IPS-18c (cell line): ENCODE measurements around the gene SPARCL1.

Experiments used
- H3K4me3 ChIP-seq: 2 replicates; pipeline ENCODE4 v1.7.0; 2013; ENCODE audit warnings: low read depth, mild to moderate bottlenecking, low read length, moderate library complexity; ENCODE audit not compliant: insufficient read depth
- H3K9me3 ChIP-seq: one replicate; pipeline ENCODE4 v1.6.1; 2013; ENCODE audit warnings: mild to moderate bottlenecking, low read length, moderate library complexity; ENCODE audit not compliant: control insufficient read depth, insufficient read depth

SPARCL1 gene

DNA sequence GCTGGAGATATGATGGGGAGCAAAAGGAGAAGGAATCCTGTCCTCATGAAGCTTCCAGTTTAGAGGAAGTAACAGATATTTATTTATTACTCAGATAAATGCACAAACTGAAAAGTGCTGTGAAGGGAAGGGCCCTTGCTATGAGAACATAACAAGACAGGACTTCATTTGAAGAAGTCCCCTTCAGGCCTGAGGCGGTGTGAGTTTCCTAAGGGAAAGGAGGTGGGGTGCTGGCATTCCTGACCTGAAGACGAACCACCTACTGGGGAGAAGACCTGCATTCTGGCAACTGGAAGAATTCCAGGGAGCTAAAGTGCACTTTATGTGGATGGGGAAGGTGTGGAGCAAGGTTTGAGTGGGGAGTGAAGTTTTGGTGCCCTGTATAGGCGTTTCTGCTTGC, 15.9 kb upstream of the SPARCL1 start:
- H3K4me3 ChIP-seq: no peak overlapping the region
- no peaks in the 10 kb centered on the region for H3K9me3 ChIP-seq

GRCh38 chr4:87543835-87544461, 14.8 kb upstream of the SPARCL1 start:
- Histone ChIP-seq H3K4me3 (no peak overlapping the region), H3K9me3 (no peaks in the 10 kb centered on the region)

DNA sequence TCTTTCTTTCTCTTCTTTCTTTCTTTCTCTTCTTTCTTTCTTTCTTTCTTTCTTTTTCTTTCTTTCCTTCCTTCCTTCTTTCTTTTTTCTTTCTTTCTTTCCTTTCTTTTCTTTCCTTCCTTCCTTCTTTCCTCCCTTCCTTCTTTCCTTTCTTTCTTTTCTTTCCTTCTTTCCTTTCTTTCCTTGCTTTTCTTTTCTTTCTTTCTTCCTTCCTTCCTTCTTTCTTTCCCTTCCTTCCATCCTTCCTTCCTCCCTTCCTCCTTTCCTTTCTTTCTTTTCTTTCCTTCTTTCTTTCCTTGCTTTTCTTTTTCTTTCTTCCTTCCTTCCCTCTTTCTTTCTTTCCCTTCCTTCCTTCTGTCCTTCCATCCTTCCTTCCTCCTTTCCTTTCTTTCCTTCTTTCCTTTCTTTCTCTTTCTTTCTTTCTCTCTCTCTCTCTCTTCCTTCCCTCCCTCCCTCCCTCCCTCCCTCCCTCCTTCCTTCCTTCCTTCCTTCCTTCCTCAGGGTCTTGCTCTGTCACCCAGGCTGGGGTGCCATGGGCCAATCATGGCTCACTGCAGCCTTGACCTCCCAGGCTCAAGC, 13.6 kb upstream of the SPARCL1 start:
- H3K4me3 ChIP-seq: no peak overlapping the region
- H3K9me3 ChIP-seq: no peaks in the 10 kb centered on the region

GRCh38 chr4:87541956-87542709, 13.0 kb upstream of the SPARCL1 start:
- H3K9me3 ChIP-seq: no peaks in the 10 kb centered on the region
- no peak overlapping the region for H3K4me3 ChIP-seq

GRCh38 chr4:87541521-87541920, 12.3 kb upstream of the SPARCL1 start:
- Histone ChIP-seq H3K4me3 (no peak overlapping the region), H3K9me3 (no peaks in the 10 kb centered on the region)

DNA sequence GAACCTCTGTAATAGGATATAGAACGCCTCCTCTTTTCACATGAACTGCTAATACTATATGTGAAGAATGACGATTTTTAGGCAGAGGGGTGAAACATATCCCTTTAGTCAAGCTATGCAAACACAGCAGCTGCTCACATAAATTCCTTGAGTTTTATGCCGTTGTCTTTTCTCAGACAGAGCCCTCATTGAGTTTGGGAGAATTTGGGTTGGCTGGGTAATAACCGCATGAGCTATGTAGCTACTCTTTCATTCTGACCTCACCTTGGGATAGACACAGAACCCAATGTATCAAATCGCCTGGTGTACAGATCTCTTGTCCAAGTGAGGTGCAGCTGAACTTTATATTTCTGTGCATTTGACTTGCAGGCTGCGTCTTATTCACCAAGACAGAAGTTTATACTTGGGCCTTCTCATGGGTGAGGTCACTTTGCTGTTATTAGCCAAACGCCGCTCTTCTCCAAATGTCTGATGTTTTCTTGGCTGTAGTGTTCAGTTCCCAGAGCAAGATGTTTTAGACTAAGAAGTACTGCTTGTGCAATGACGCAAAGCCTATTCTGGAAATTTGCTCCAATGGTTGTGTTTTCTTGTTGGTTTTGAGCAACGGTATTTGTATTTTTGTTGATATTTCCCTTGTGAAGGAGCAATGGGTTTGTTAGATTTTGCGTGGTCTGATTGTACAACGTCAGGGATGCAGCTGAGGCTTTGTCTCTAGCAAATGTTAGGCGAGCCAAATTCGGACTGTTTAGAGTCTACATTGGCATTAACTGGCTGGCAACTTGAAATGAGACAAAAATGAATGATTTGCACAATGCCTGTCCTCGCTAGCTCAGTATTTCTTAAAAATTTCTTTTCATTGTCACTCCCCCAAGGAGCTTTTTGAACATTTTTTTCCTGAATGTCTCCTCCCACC, 11.2 kb upstream of the SPARCL1 start:
- Histone ChIP-seq H3K9me3 (no peaks in the 10 kb centered on the region), H3K4me3 (no peak overlapping the region)

DNA sequence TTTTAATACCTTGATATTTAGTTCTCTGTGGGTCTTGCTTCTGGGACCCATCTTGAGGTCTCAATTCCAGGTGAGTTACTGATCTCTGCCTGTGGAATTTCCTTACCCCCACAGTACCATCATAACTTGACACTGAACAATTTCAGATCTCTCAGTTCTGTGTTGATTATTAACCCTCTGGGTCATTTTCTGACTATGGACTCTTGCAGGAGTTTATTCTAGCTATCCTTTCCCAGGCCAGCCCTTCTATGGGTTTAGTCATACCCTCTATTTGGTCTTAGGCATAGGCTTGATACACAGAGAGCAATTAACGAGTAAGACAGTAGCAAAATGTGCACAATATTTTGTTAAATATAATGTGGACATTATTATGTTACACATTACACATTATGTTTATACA, 3.7 kb upstream of the SPARCL1 start:
- no peak overlapping the region for H3K4me3 ChIP-seq

GRCh38 chr4:87532109-87532508, 2.9 kb upstream of the SPARCL1 start:
- Histone ChIP-seq H3K9me3 (no peaks in the 10 kb centered on the region), H3K4me3 (no peak overlapping the region)

More for the DNA sequence above, 3.7 kb upstream of the SPARCL1 start:
- H3K9me3 ChIP-seq: no peaks in the 10 kb centered on the region

GRCh38 chr4:87531621-87532020, 2.4 kb upstream of the SPARCL1 start:
- no peak overlapping the region for H3K4me3 ChIP-seq
- no peaks in the 10 kb centered on the region for H3K9me3 ChIP-seq

DNA sequence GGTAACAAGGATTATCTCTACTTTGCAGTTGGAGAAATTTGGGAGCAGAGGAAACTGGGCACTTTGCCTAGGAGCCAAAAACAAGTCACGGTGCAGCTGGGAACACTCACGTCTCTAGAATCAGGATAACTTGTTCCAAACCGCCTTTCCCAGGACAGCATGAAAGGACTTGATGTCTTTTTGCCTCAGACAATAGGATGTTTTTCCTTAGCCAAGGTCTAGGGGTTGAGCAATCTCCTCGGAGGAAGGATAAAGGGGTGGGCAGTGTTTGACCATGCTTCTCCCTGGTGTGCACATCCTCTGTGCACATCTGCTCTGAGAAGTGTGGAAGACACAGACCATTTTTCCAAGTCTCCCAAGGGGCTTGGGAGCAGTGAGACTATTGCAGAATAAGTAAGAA, 1.7 kb upstream of the SPARCL1 start:
- no peaks in the 10 kb centered on the region for H3K9me3 ChIP-seq
- no peak overlapping the region for H3K4me3 ChIP-seq

- Histone ChIP-seq H3K9me3 (no peaks in the 10 kb centered on the region), H3K4me3 (no peak overlapping the region)
These were observed 1.1 kb upstream of the SPARCL1 start for GRCh38 chr4:87530229-87530628.

GRCh38 chr4:87527431-87528220, 1.6 kb downstream of the SPARCL1 start:
- H3K4me3 ChIP-seq: no peak overlapping the region
- no peaks in the 10 kb centered on the region for H3K9me3 ChIP-seq

DNA sequence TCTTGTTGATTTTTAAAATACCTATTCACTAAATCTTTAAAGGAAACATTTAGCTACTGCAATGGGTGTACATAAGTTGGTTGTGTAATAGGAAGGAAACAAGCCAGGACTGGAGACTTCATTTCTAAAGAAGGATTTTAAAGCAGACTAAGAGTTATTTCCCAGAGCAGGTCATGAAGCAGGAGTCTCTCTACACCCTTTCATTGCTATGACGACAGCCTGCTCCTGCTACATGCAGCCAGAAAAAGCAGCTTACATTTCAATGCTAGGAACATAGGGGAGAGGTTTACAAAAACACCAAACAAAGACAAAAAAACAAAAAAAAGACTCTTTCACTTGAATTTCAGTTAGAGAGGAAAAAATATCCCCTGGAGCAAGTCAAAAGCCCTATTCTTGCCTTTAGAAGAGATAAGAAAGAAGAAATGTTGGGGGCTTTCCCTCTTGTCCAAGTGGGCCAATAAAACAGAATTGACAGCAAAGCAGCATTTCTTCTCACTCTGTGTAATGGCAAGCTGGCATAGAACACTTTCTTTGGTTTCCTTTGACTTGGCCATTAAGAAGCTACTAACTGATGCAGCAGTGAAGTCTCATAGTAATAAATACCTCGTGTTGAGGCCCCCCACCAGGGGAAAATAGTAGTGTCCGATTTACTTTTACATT, 3.4 kb downstream of the SPARCL1 start:
- no peak overlapping the region for H3K4me3 ChIP-seq
- no peaks in the 10 kb centered on the region for H3K9me3 ChIP-seq

GRCh38 chr4:87524456-87524855, 4.7 kb downstream of the SPARCL1 start:
- Histone ChIP-seq H3K4me3 (no peak overlapping the region), H3K9me3 (no peaks in the 10 kb centered on the region)

DNA sequence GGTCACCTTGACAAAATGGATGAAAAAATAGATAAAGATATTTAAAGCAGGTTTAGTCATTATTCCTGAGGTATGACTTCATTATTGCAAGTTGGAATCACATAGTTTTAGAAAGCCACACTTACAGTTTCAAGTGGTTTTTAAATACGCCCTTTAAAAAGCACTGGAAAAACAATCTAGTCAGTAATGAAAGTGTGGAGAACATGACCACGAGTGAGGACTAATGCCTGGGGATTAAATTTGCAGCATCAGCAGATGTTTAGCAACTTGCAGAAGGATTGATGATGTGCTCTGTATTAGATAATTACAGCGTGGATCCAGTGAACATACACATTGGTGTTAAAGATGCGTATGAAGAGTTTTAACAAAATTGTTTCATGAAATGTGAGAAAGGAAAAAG, 5.9 kb downstream of the SPARCL1 start:
- Histone ChIP-seq H3K4me3 (no peak overlapping the region), H3K9me3 (no peaks in the 10 kb centered on the region)

GRCh38 chr4:87521757-87522374, 7.3 kb downstream of the SPARCL1 start:
- Histone ChIP-seq H3K4me3 (no peak overlapping the region), H3K9me3 (no peaks in the 10 kb centered on the region)
